AG09309 (cell line): ENCODE results near the gene C3orf22.

Experiments
- DNase-seq: peaks from one replicate; pipeline ENCODE4 v3.0.0-alpha.2; 2010; ENCODE audit warnings: low read depth
- H3K4me3 ChIP-seq: 2 replicates; pipeline ENCODE4 v1.5.1; 2011; ENCODE audit warnings: mild to moderate bottlenecking, low read depth, low read length, moderate library complexity; ENCODE audit not compliant: control insufficient read depth
- CTCF ChIP-seq: IDR thresholded peaks from 2 replicates; pipeline ENCODE4 v1.5.1; 2011; ENCODE audit warnings: mild to moderate bottlenecking, low read depth, low read length, inconsistent platforms; ENCODE audit not compliant: insufficient read depth, control insufficient read depth; ENCODE audit errors: missing control alignments

Gene C3orf22

GRCh38 chr3:126528419-126528799, 30.3 kb downstream of the C3orf22 start:
- no peak overlapping the region for H3K4me3 ChIP-seq
- no peak for TF ChIP-seq CTCF
- no peak for DNase-seq

GRCh38 chr3:126527455-126528211, 31.1 kb downstream of the C3orf22 start:
- no peak for DNase-seq
- no peak overlapping the region for H3K4me3 ChIP-seq
- no peak for TF ChIP-seq CTCF

- TF ChIP-seq CTCF: no peak
- no peak for DNase-seq
These were observed 31.7 kb downstream of the C3orf22 start for GRCh38 chr3:126527006-126527405.

GRCh38 chr3:126526668-126527005, 32.1 kb downstream of the C3orf22 start:
- no peak for DNase-seq
- TF ChIP-seq CTCF: no peak
- H3K4me3 ChIP-seq: no peak overlapping the region

More at GRCh38 chr3:126527006-126527405, 31.7 kb downstream of the C3orf22 start:
- H3K4me3 ChIP-seq: no peak overlapping the region

GRCh38 chr3:126525853-126526667, 32.7 kb downstream of the C3orf22 start:
- H3K4me3 ChIP-seq: no peak overlapping the region
- no peak for DNase-seq
- TF ChIP-seq CTCF: no peak

- no peak for DNase-seq
- H3K4me3 ChIP-seq: no peak overlapping the region
- no peak for TF ChIP-seq CTCF
These were observed 33.5 kb downstream of the C3orf22 start for GRCh38 chr3:126525091-126525852.
